HepG2 (cell line): ENCODE measurements around the gene P2RX5. TPM values are rescaled to one million over a fixed set of nuclear protein-coding genes. Genes with fewer than 3 reads are reported as not detected.

Source experiments
- ARID2 ChIP-seq: sonication (generic); formaldehyde crosslinking; IDR thresholded peaks from 2 replicates; pipeline ENCODE4 v1.8.1; 2022; ENCODE audit warnings: mild to moderate bottlenecking, missing genetic modification reagents, borderline replicate concordance
- ATF2 ChIP-seq: sonication (generic); formaldehyde crosslinking; IDR thresholded peaks from 2 replicates; pipeline ENCODE4 v1.4.0; 2020; ENCODE audit warnings: missing genetic modification reagents
- GABPA ChIP-seq, 2 experiments: IDR thresholded peaks; 2 replicates each; pipeline ENCODE4 v1.6.1; 2011 to 2016; ENCODE audit warnings: low read depth in 2 of 2, low read length in 1 of 2, missing biosample characterization in 1 of 2, missing genetic modification characterization in 1 of 2
- GMEB1 ChIP-seq: sonication (generic); formaldehyde crosslinking; IDR thresholded peaks from 2 replicates; pipeline ENCODE4 v1.5.1; 2020; ENCODE audit warnings: missing genetic modification reagents, mild to moderate bottlenecking, borderline replicate concordance
- HDAC6 ChIP-seq: fragments of 200-600 bp; sonication (generic); IDR thresholded peaks from 2 replicates; pipeline ENCODE4 v1.7.0; 2017; ENCODE audit warnings: mild to moderate bottlenecking, antibody characterized with exemption, low read length, low read depth
- HMGXB3 ChIP-seq: sonication (generic); formaldehyde crosslinking; IDR thresholded peaks from 2 replicates; pipeline ENCODE4 v1.4.0; 2020; ENCODE audit warnings: missing genetic modification reagents, borderline replicate concordance
- JUND ChIP-seq: sonication (generic); formaldehyde crosslinking; IDR thresholded peaks from 2 replicates; pipeline ENCODE4 v1.8.0; 2022; ENCODE audit warnings: mild to moderate bottlenecking, missing genetic modification reagents
- PITX1 ChIP-seq: sonication (generic); formaldehyde crosslinking; IDR thresholded peaks from 2 replicates; pipeline ENCODE4 v1.5.1; 2020; ENCODE audit warnings: mild to moderate bottlenecking, missing genetic modification reagents
- PRDM4 ChIP-seq: sonication (generic); formaldehyde crosslinking; IDR thresholded peaks from 2 replicates; pipeline ENCODE4 v1.9.0; 2021; ENCODE audit warnings: missing genetic modification reagents, borderline replicate concordance
- STAT5B ChIP-seq: sonication (generic); formaldehyde crosslinking; IDR thresholded peaks from 2 replicates; pipeline ENCODE4 v1.4.0; 2020; ENCODE audit warnings: missing genetic modification reagents
- TFDP1 ChIP-seq: IDR thresholded peaks from 2 replicates; pipeline ENCODE4 v1.6.1; 2016; ENCODE audit warnings: missing compliant biosample characterization, missing genetic modification reagents, borderline replicate concordance
- XBP1 ChIP-seq: sonication (generic); formaldehyde crosslinking; IDR thresholded peaks from 2 replicates; pipeline ENCODE4 v1.5.0; 2020; ENCODE audit warnings: missing genetic modification reagents
- ZFX ChIP-seq: sonication (generic); formaldehyde crosslinking; IDR thresholded peaks from 2 replicates; pipeline ENCODE4 v1.4.0; 2020; ENCODE audit warnings: mild to moderate bottlenecking, low read depth, missing genetic modification reagents, moderate library complexity
- ZNF10 ChIP-seq: sonication (generic); formaldehyde crosslinking; IDR thresholded peaks from 2 replicates; pipeline ENCODE4 v1.4.0; 2020; ENCODE audit warnings: mild to moderate bottlenecking, low read depth, missing genetic modification reagents, borderline replicate concordance
- ZNF180 ChIP-seq: sonication (generic); formaldehyde crosslinking; IDR thresholded peaks from 2 replicates; pipeline ENCODE4 v1.4.0; 2020; ENCODE audit warnings: low read depth, missing genetic modification reagents, borderline replicate concordance
- ZNF274 ChIP-seq: sonication (generic); formaldehyde crosslinking; IDR thresholded peaks from 2 replicates; pipeline ENCODE4 v1.5.1; 2020; ENCODE audit warnings: mild to moderate bottlenecking, missing genetic modification reagents
- ZNF7 ChIP-seq: IDR thresholded peaks from 2 replicates; pipeline ENCODE4 v1.6.1; 2016; ENCODE audit warnings: missing biosample characterization, missing genetic modification reagents
- polyA plus RNA-seq, 8 experiments: library from polyadenylated mRNA; depleted of rRNA in 3 of 8; stranded (reverse) in 7 of 8; unstranded in 1 of 8; fragments of >200 nt; fragmentation: Illumina TruSeq in 4 of 8; extraction: Trizol in 4 of 8; gene quantifications; 2 replicates each; pipeline versions ENCODE4 v1.2.1 to v1.2.3, GENCODE V29; 2011 to 2016; ENCODE audit warnings: low read depth in 4 of 8, missing spikeins in 1 of 8, mixed read lengths in 1 of 8; ENCODE audit not compliant: insufficient read depth in 1 of 8
- total RNA-seq, 5 experiments: library from RNA; depleted of rRNA; stranded (reverse); fragments of >200 nt; fragmentation: Illumina TruSeq; extraction: Trizol; gene quantifications; 2 replicates each; pipeline ENCODE4 v1.2.3, GENCODE V29; 2016; ENCODE audit warnings: low read depth in 1 of 5

P2RX5 gene
- total and polyA plus RNA-seq, 2 of the 13 experiments (the other 11 are each of a cell fraction or from before 2014, with no cell fraction given): 0.95 to 1.7 TPM

- TF ChIP-seq ZNF10 (CRISPR knock-in tag) (no peak), STAT5B (CRISPR knock-in tag) (peak; percentile 79; the same call in 1 of the 2 replicates), ATF2 (CRISPR knock-in tag) (peak; percentile 69), TFDP1 (peak; percentile 99), ZNF180 (CRISPR knock-in tag) (no peak), ZNF274 (CRISPR knock-in tag) (peak; percentile 88), ZNF7 (CRISPR knock-in tag) (no peak), PITX1 (CRISPR knock-in tag) (peak; percentile 52; the same call in 1 of the 2 replicates), XBP1 (CRISPR knock-in tag) (no peak), PRDM4 (CRISPR knock-in tag) (no peak), HMGXB3 (CRISPR knock-in tag) (no peak), HDAC6 (no peak), GMEB1 (peak; percentile 91), JUND (no peak), ARID2 (CRISPR knock-in tag) (peak; percentile 91), GABPA (IDR thresholded peaks at IDR 0.05; ENCODE audit: low read depth, low read length) (no peak), GABPA (CRISPR knock-in tag; IDR thresholded peaks at IDR 0.05; ENCODE audit: low read depth) (no peak), ZFX (peak; percentile 99)
Measured at GRCh38 chr17:3723556-3724377, 27.8 kb upstream of the P2RX5 start, which contains the start of gene HASPIN (continued).
